HepG2 (cell line): ENCODE results near the gene ST6GALNAC2. TPM values are rescaled to one million over a fixed set of nuclear protein-coding genes. Genes with fewer than 3 reads are reported as not detected.

Experiments used
- CENPBD1 ChIP-seq: sonication (generic); formaldehyde crosslinking; IDR thresholded peaks from 2 replicates; pipeline ENCODE4 v1.8.0; 2022; ENCODE audit warnings: missing genetic modification reagents, low read depth, mild to moderate bottlenecking, borderline replicate concordance
- CREM ChIP-seq, 2 experiments: sonication (generic) in 1 of 2; formaldehyde crosslinking in 1 of 2; IDR thresholded peaks; 2 replicates each; pipeline versions ENCODE4 v1.4.0 to v1.6.1; 2016 to 2020; ENCODE audit warnings: antibody characterized with exemption in 1 of 2, mild to moderate bottlenecking in 1 of 2, missing genetic modification reagents in 1 of 2
- FOXJ3 ChIP-seq: sonication (generic); formaldehyde crosslinking; IDR thresholded peaks from 2 replicates; pipeline ENCODE4 v1.4.0; 2020; ENCODE audit warnings: missing genetic modification reagents, mild to moderate bottlenecking, borderline replicate concordance
- GATA4 ChIP-seq: sonication (generic); IDR thresholded peaks from 2 replicates; pipeline ENCODE4 v1.6.1; 2016; ENCODE audit warnings: antibody characterized with exemption, low read depth, borderline replicate concordance
- IRF2 ChIP-seq: IDR thresholded peaks from 2 replicates; pipeline ENCODE4 v1.6.1; 2018; ENCODE audit warnings: missing genetic modification reagents, missing compliant biosample characterization
- JUNB ChIP-seq: sonication (generic); formaldehyde crosslinking; IDR thresholded peaks from 2 replicates; pipeline ENCODE4 v1.8.0; 2022; ENCODE audit warnings: missing genetic modification reagents, mild to moderate bottlenecking, borderline replicate concordance
- KLF16 ChIP-seq, 2 experiments: sonication (generic) in 1 of 2; formaldehyde crosslinking in 1 of 2; IDR thresholded peaks; 2 replicates each; pipeline versions ENCODE4 v1.6.1 to v1.8.0; 2016 to 2023; ENCODE audit warnings: missing genetic modification reagents in 2 of 2, missing compliant biosample characterization in 1 of 2
- MAFK ChIP-seq, 2 experiments: IDR thresholded peaks in 1 of 2; conservative IDR thresholded peaks in 1 of 2; 2 replicates each; pipeline ENCODE4 v1.6.1; 2011; ENCODE audit warnings: improper control_type of control experiment in 2 of 2, low read length in 2 of 2
- MIXL1 ChIP-seq: IDR thresholded peaks from 2 replicates; pipeline ENCODE4 v1.6.1; 2016
- MXD1 ChIP-seq: sonication (generic); formaldehyde crosslinking; IDR thresholded peaks from 2 replicates; pipeline ENCODE4 v1.4.0; 2020; ENCODE audit warnings: mild to moderate bottlenecking, missing genetic modification reagents
- PATZ1 ChIP-seq: sonication (generic); formaldehyde crosslinking; IDR thresholded peaks from 2 replicates; pipeline ENCODE4 v1.4.0; 2020; ENCODE audit warnings: missing genetic modification reagents
- SP4 ChIP-seq: sonication (generic); formaldehyde crosslinking; IDR thresholded peaks from 2 replicates; pipeline ENCODE4 v1.8.1; 2023; ENCODE audit warnings: mild to moderate bottlenecking, missing genetic modification reagents
- TFAP4 ChIP-seq: sonication (generic); IDR thresholded peaks from 2 replicates; pipeline ENCODE4 v1.6.1; 2016; ENCODE audit warnings: low read depth, borderline replicate concordance
- ZBTB49 ChIP-seq: sonication (generic); formaldehyde crosslinking; IDR thresholded peaks from 2 replicates; pipeline ENCODE4 v1.4.0; 2020; ENCODE audit warnings: missing genetic modification reagents, borderline replicate concordance
- ZIK1 ChIP-seq: sonication (generic); formaldehyde crosslinking; IDR thresholded peaks from 2 replicates; pipeline ENCODE4 v1.5.0; 2020; ENCODE audit warnings: mild to moderate bottlenecking, low read depth, missing genetic modification reagents, borderline replicate concordance
- ZNF143 ChIP-seq: sonication (generic); formaldehyde crosslinking; IDR thresholded peaks from 2 replicates; pipeline ENCODE4 v1.4.0; 2020; ENCODE audit warnings: missing genetic modification reagents
- ZNF253 ChIP-seq: sonication (generic); formaldehyde crosslinking; IDR thresholded peaks from 2 replicates; pipeline ENCODE4 v1.8.0; 2022; ENCODE audit warnings: mild to moderate bottlenecking, missing genetic modification reagents, borderline replicate concordance
- ZNF572 ChIP-seq: sonication (generic); formaldehyde crosslinking; IDR thresholded peaks from 2 replicates; pipeline ENCODE4 v1.5.1; 2020; ENCODE audit warnings: mild to moderate bottlenecking, missing genetic modification reagents
- ZNF577 ChIP-seq: sonication (generic); formaldehyde crosslinking; IDR thresholded peaks from 2 replicates; pipeline ENCODE4 v1.4.0; 2020; ENCODE audit warnings: mild to moderate bottlenecking, low read depth, missing genetic modification reagents, borderline replicate concordance
- ZNF704 ChIP-seq: sonication (generic); formaldehyde crosslinking; IDR thresholded peaks from 2 replicates; pipeline ENCODE4 v1.8.1; 2023; ENCODE audit warnings: mild to moderate bottlenecking, inconsistent platforms, moderate library complexity, missing genetic modification reagents, borderline replicate concordance
- ZNF761 ChIP-seq: sonication (generic); formaldehyde crosslinking; conservative IDR thresholded peaks from 2 replicates; pipeline ENCODE4 v1.4.0; 2020; ENCODE audit warnings: mild to moderate bottlenecking, missing genetic modification reagents
- polyA plus RNA-seq, 8 experiments: library from polyadenylated mRNA; depleted of rRNA in 3 of 8; stranded (reverse) in 7 of 8; unstranded in 1 of 8; fragments of >200 nt; fragmentation: Illumina TruSeq in 4 of 8; extraction: Trizol in 4 of 8; gene quantifications; 2 replicates each; pipeline versions ENCODE4 v1.2.1 to v1.2.3, GENCODE V29; 2011 to 2016; ENCODE audit warnings: low read depth in 4 of 8, missing spikeins in 1 of 8, mixed read lengths in 1 of 8; ENCODE audit not compliant: insufficient read depth in 1 of 8
- total RNA-seq, 5 experiments: library from RNA; depleted of rRNA; stranded (reverse); fragments of >200 nt; fragmentation: Illumina TruSeq; extraction: Trizol; gene quantifications; 2 replicates each; pipeline ENCODE4 v1.2.3, GENCODE V29; 2016; ENCODE audit warnings: low read depth in 1 of 5

Gene ST6GALNAC2
- total and polyA plus RNA-seq, 2 of the 13 experiments (the other 11 are each of a cell fraction or from before 2014, with no cell fraction given): 0.12 to 0.49 TPM

- TF ChIP-seq TFAP4: peak; percentile 34; the same call in 1 of the 2 replicates
- no peak for TF ChIP-seq FOXJ3
- TF ChIP-seq MIXL1 (CRISPR knock-in tag): no peak
- TF ChIP-seq ZIK1 (CRISPR knock-in tag): no peak
- TF ChIP-seq ZNF143 (CRISPR knock-in tag): no peak
- TF ChIP-seq ZNF253: no peak; the same call in 1 of the 2 replicates
- TF ChIP-seq CREM (IDR thresholded peaks at IDR 0.05): no peak; the same call in 1 of the 2 replicates
- no peak for TF ChIP-seq CREM (CRISPR knock-in tag; IDR thresholded peaks at IDR 0.05)
- 0 out of 4 replicates have a peak, but pooled peaks of 1 of the 2 experiments have one; percentile 1 for TF ChIP-seq MAFK (conservative IDR thresholded peaks at IDR 0.05 in 1 of 2, IDR thresholded peaks at IDR 0.05 in 1 of 2; ENCODE audit: low read length in 2 of 2)
- TF ChIP-seq SP4 (CRISPR knock-in tag): no peak
- 0 out of 2 replicates have a peak, but pooled peaks have one; percentile 42 for TF ChIP-seq IRF2 (CRISPR knock-in tag)
- no peak for TF ChIP-seq ZNF761 (CRISPR knock-in tag)
- TF ChIP-seq CENPBD1 (CRISPR knock-in tag): no peak
- no peak for TF ChIP-seq ZBTB49 (CRISPR knock-in tag)
- 0 out of 2 replicates have a peak, but pooled peaks have one; percentile 61 for TF ChIP-seq ZNF572 (CRISPR knock-in tag)
- TF ChIP-seq ZNF577 (CRISPR knock-in tag): no peak
- no peak for TF ChIP-seq JUNB (CRISPR knock-in tag)
- peak; percentile 82 for TF ChIP-seq PATZ1 (CRISPR knock-in tag)
- no peak for TF ChIP-seq ZNF704
- no peak for TF ChIP-seq MXD1 (CRISPR knock-in tag)
- no peak for TF ChIP-seq GATA4
- TF ChIP-seq KLF16 (CRISPR knock-in tag; IDR thresholded peaks at IDR 0.05): peak in 1 of 2 experiments; percentile 57; a peak in 1 of 4 replicates
Measured at GRCh38 chr17:76569607-76570279, 15.9 kb downstream of the ST6GALNAC2 start (continued).
